ENCODE data around the gene EIF4G1. TPM values are rescaled to one million over a fixed set of nuclear protein-coding genes. Genes with fewer than 3 reads are reported as not detected.

The EIF4G1 gene
- polyA plus RNA-seq, 3 donors, result 13.9 to 119 (median 24.2) TPM

DNA sequence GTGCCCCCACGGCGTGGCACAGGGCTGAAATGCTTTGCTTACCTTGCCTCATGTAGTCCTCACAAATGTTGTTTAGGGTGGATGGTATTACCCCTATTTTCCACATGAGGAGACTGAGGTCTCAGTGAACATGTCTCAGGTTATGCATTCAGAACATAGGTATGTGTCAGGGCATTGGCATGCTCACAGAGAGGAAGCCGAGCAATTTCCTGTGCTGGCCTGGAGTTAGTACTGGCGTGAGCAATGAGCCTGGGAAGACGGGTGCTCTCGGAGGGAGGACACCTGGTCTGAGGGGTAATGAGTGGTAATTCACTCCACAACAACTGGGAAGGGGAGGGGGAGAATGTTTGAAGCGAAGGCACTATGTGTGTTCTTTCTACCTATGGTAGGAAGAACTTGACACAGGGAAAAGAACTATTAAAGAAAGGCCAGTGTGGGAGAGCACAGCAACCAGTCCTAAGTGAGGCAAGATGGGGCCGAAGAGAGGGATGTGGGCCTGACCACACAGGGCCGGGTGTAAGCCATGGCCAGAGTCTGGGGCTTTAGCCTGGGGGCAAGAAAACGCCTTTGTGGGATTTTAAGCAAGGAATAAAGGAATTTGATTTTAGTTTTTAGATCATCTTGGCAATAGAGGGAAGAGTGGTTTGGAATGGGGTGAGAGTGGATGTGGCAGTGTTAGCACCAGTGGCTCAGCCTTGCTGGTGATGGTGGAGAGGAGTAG is 18.1 kb downstream of the EIF4G1 start:
- peaks cover 18 to 19% of the 10 kb centered on the region in 2 donors for H3K4me1 ChIP-seq (ENCODE audit: control insufficient read depth in 1 of 2, insufficient read depth in 2 of 2, low read length in 2 of 2)
- no peaks in the 10 kb centered on the region for H3K9me3 ChIP-seq (replicated peaks in 1 of 2; ENCODE audit: control insufficient read depth in 1 of 2, insufficient read depth in 1 of 2, low read length in 2 of 2)
- H3K4me3 ChIP-seq (replicated peaks in 1 of 3; ENCODE audit: low read depth in 2 of 3, low read length in 3 of 3), result no peak overlapping the region
- no peak for DNase-seq
- H3K27me3 ChIP-seq (ENCODE audit: control insufficient read depth in 2 of 2, insufficient read depth in 2 of 2, low read length in 2 of 2), result no peaks in the 10 kb centered on the region
- H3K36me3 ChIP-seq (replicated peaks in 1 of 2; ENCODE audit: control insufficient read depth in 1 of 2, insufficient read depth in 2 of 2, low read length in 2 of 2), result peaks cover 77 to 78% of the 10 kb centered on the region in 2 donors
- peaks cover 15% of the 10 kb centered on the region for H3K79me2 ChIP-seq (ENCODE audit: insufficient read depth, low read length)
- peaks cover 27% of the 10 kb centered on the region for H3K4me1 Mint-ChIP-seq
- H3K36me3 Mint-ChIP-seq, result peaks cover 77 to 78% of the 10 kb centered on the region in 2 donors
- 82% methylated on average over 7 of the region's 10 CpGs for WGBS (ENCODE audit: insufficient coverage)
- H4K20me1 ChIP-seq (ENCODE audit: insufficient read depth, low read length), result peaks cover 45% of the 10 kb centered on the region
- H3K27me3 Mint-ChIP-seq (ENCODE audit: low read depth in 3 of 3), result peaks cover 0 to 7% (median under 1%) of the 10 kb centered on the region in 3 donors
- intact Hi-C loops (cut with micrococcal nuclease), result no loop called here
- H3K9me3 Mint-ChIP-seq, result no peaks in the 10 kb centered on the region
- peak overlapping the region in 1 of 2 donors; percentile 87 for H3K27ac ChIP-seq (ENCODE audit: low read depth in 1 of 2, low read length in 2 of 2)
- H3K9ac ChIP-seq (ENCODE audit: insufficient read depth, low read length, poor library complexity, severe bottlenecking), result no peak overlapping the region
- no peak overlapping the region for H2AFZ ChIP-seq (ENCODE audit: insufficient read depth, low read depth, low read length, poor library complexity, severe bottlenecking)
- H3K4me3 Mint-ChIP-seq, result no peak overlapping the region
- H3K4me2 ChIP-seq (replicated peaks; ENCODE audit: extremely low read depth, low read length, poor library complexity, severe bottlenecking), result no peak overlapping the region
- TF ChIP-seq, protein P1, sequence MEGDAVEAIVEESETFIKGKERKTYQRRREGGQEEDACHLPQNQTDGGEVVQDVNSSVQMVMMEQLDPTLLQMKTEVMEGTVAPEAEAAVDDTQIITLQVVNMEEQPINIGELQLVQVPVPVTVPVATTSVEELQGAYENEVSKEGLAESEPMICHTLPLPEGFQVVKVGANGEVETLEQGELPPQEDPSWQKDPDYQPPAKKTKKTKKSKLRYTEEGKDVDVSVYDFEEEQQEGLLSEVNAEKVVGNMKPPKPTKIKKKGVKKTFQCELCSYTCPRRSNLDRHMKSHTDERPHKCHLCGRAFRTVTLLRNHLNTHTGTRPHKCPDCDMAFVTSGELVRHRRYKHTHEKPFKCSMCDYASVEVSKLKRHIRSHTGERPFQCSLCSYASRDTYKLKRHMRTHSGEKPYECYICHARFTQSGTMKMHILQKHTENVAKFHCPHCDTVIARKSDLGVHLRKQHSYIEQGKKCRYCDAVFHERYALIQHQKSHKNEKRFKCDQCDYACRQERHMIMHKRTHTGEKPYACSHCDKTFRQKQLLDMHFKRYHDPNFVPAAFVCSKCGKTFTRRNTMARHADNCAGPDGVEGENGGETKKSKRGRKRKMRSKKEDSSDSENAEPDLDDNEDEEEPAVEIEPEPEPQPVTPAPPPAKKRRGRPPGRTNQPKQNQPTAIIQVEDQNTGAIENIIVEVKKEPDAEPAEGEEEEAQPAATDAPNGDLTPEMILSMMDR (IDR thresholded peaks at IDR 0.05), result no peak
- H3K27ac Mint-ChIP-seq, result peak overlapping the region; percentile 52 to 97 (median 82)

DNA sequence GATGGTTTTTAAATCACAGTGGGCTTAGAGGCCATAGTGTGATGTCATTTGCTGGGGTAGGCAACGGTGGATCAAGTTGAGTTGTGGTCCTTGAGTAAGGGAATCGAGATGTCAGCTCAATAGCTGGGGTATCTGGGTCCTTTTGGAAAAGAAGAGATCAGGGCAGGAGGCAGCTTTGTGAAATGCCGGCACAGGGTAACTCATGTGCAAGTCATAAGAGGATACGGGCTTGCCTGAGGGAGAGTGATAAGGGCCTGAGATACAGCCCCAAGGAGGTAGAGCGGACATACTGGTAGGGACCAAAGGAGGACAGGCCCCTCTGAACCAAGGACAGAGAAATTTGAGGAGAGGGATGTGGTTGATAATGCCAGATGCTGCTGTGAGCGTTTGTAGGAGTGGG is 18.8 kb downstream of the EIF4G1 start:
- peaks cover 21 to 25% of the 10 kb centered on the region in 2 donors for H3K4me1 ChIP-seq (ENCODE audit: control insufficient read depth in 1 of 2, insufficient read depth in 2 of 2, low read length in 2 of 2)
- no peaks in the 10 kb centered on the region for H3K9me3 ChIP-seq (replicated peaks in 1 of 2; ENCODE audit: control insufficient read depth in 1 of 2, insufficient read depth in 1 of 2, low read length in 2 of 2)
- peaks cover 0 to 13% (median 6%) of the 10 kb centered on the region in 3 donors for H3K27me3 Mint-ChIP-seq (ENCODE audit: low read depth in 3 of 3)
- H3K9me3 Mint-ChIP-seq, result no peaks in the 10 kb centered on the region
- no peak overlapping the region for H3K4me3 Mint-ChIP-seq
- DNase-seq, result no peak
- 100% methylated on average over 5 of the region's 6 CpGs for WGBS (ENCODE audit: insufficient coverage)
- peak overlapping the region; percentile 20 to 87 for H3K27ac ChIP-seq (ENCODE audit: low read depth in 1 of 2, low read length in 2 of 2)
- peaks cover 45% of the 10 kb centered on the region for H4K20me1 ChIP-seq (ENCODE audit: insufficient read depth, low read length)
- H3K36me3 ChIP-seq (replicated peaks in 1 of 2; ENCODE audit: control insufficient read depth in 1 of 2, insufficient read depth in 2 of 2, low read length in 2 of 2), result peaks cover 71 to 72% of the 10 kb centered on the region in 2 donors
- H3K9ac ChIP-seq (ENCODE audit: insufficient read depth, low read length, poor library complexity, severe bottlenecking), result no peak overlapping the region
- no peaks in the 10 kb centered on the region for H3K27me3 ChIP-seq (ENCODE audit: control insufficient read depth in 2 of 2, insufficient read depth in 2 of 2, low read length in 2 of 2)
- peaks cover 34% of the 10 kb centered on the region for H3K4me1 Mint-ChIP-seq
- peak overlapping the region; percentile 76 to 97 (median 97) for H3K27ac Mint-ChIP-seq
- no peak overlapping the region for H3K4me2 ChIP-seq (replicated peaks; ENCODE audit: extremely low read depth, low read length, poor library complexity, severe bottlenecking)
- no peak overlapping the region for H2AFZ ChIP-seq (ENCODE audit: insufficient read depth, low read depth, low read length, poor library complexity, severe bottlenecking)
- TF ChIP-seq, protein P1 (IDR thresholded peaks at IDR 0.05), result no peak
- H3K79me2 ChIP-seq (ENCODE audit: insufficient read depth, low read length), result peaks cover 18% of the 10 kb centered on the region
- intact Hi-C loops (cut with micrococcal nuclease), result no loop called here
- H3K36me3 Mint-ChIP-seq, result peaks cover 77 to 78% of the 10 kb centered on the region in 2 donors
- no peak overlapping the region for H3K4me3 ChIP-seq (replicated peaks in 1 of 3; ENCODE audit: low read depth in 2 of 3, low read length in 3 of 3)

Data from CD14-positive monocyte (primary cell).